Measurements from ENCODE around the gene SLC47A2. TPM values are rescaled to one million over a fixed set of nuclear protein-coding genes. Genes with fewer than 3 reads are reported as not detected.

SLC47A2 gene
- total and polyA plus RNA-seq, 9 donors = 0.13 to 0.53 (median 0.22) TPM; not detected in 1

GRCh38 chr17:19755821-19756510 lies 39.6 kb upstream of the SLC47A2 start:
- no peaks in the 10 kb centered on the region for H3K27me3 ChIP-seq (ENCODE audit: control insufficient read depth, insufficient read depth, low read length)
- WGBS (ENCODE audit: insufficient coverage) = 96% methylated on average over 6 of the region's 11 CpGs

GRCh38 chr17:19755392-19755791 lies 39.0 kb upstream of the SLC47A2 start:
- Histone ChIP-seq H3K4me1 (ENCODE audit: control insufficient read depth, insufficient read depth, low read length) (peaks cover 14% of the 10 kb centered on the region), H3K27ac (ENCODE audit: low read length) (no peak overlapping the region), H3K4me3 (ENCODE audit: low read length) (no peak overlapping the region), H3K9me3 (replicated peaks; ENCODE audit: control insufficient read depth, low read depth, low read length) (no peaks in the 10 kb centered on the region), H3K36me3 (ENCODE audit: control insufficient read depth, insufficient read depth, low read length) (no peaks in the 10 kb centered on the region), H3K27me3 (ENCODE audit: control insufficient read depth, insufficient read depth, low read length) (no peaks in the 10 kb centered on the region)
- DNase-seq = no peak
- WGBS (ENCODE audit: insufficient coverage) = 75% methylated on average over 6 of the region's 6 CpGs

More at GRCh38 chr17:19755821-19756510, 39.6 kb upstream of the SLC47A2 start:
- no peak for DNase-seq
- no peak overlapping the region for H3K4me3 ChIP-seq (ENCODE audit: low read length)
- H3K36me3 ChIP-seq (ENCODE audit: control insufficient read depth, insufficient read depth, low read length) = no peaks in the 10 kb centered on the region
- no peak overlapping the region for H3K27ac ChIP-seq (ENCODE audit: low read length)
- H3K4me1 ChIP-seq (ENCODE audit: control insufficient read depth, insufficient read depth, low read length) = peaks cover 16% of the 10 kb centered on the region
- no peaks in the 10 kb centered on the region for H3K9me3 ChIP-seq (replicated peaks; ENCODE audit: control insufficient read depth, low read depth, low read length)

GRCh38 chr17:19753661-19754463 lies 37.5 kb upstream of the SLC47A2 start:
- peaks cover 16% of the 10 kb centered on the region for H3K4me1 ChIP-seq (ENCODE audit: control insufficient read depth, insufficient read depth, low read length)
- 74% methylated on average over 6 of the region's 12 CpGs for WGBS (ENCODE audit: insufficient coverage)
- no peak for DNase-seq
- no peak overlapping the region for H3K4me3 ChIP-seq (ENCODE audit: low read length)
- no peaks in the 10 kb centered on the region for H3K36me3 ChIP-seq (ENCODE audit: control insufficient read depth, insufficient read depth, low read length)
- H3K9me3 ChIP-seq (replicated peaks; ENCODE audit: control insufficient read depth, low read depth, low read length) = no peaks in the 10 kb centered on the region
- peak overlapping the region; percentile 62 for H3K27ac ChIP-seq (ENCODE audit: low read length)
- no peaks in the 10 kb centered on the region for H3K27me3 ChIP-seq (ENCODE audit: control insufficient read depth, insufficient read depth, low read length)

GRCh38 chr17:19753051-19753509 lies 36.7 kb upstream of the SLC47A2 start:
- Histone ChIP-seq H3K27ac (ENCODE audit: low read length) (peak overlapping the region; percentile 6), H3K4me1 (ENCODE audit: control insufficient read depth, insufficient read depth, low read length) (peaks cover 23% of the 10 kb centered on the region), H3K4me3 (ENCODE audit: low read length) (no peak overlapping the region), H3K9me3 (replicated peaks; ENCODE audit: control insufficient read depth, low read depth, low read length) (no peaks in the 10 kb centered on the region), H3K27me3 (ENCODE audit: control insufficient read depth, insufficient read depth, low read length) (peaks cover 5% of the 10 kb centered on the region), H3K36me3 (ENCODE audit: control insufficient read depth, insufficient read depth, low read length) (no peaks in the 10 kb centered on the region)
- peak; percentile 75 for DNase-seq
- 79% methylated on average over 11 of the region's 12 CpGs for WGBS (ENCODE audit: insufficient coverage)

- H3K27ac ChIP-seq (ENCODE audit: low read length) = peak overlapping the region; percentile 6
- no peaks in the 10 kb centered on the region for H3K9me3 ChIP-seq (replicated peaks; ENCODE audit: control insufficient read depth, low read depth, low read length)
- DNase-seq = no peak
- no peaks in the 10 kb centered on the region for H3K36me3 ChIP-seq (ENCODE audit: control insufficient read depth, insufficient read depth, low read length)
- WGBS (ENCODE audit: insufficient coverage) = 86% methylated on average over 12 of the region's 15 CpGs
- no peak overlapping the region for H3K4me3 ChIP-seq (ENCODE audit: low read length)
- H3K27me3 ChIP-seq (ENCODE audit: control insufficient read depth, insufficient read depth, low read length) = peaks cover 8% of the 10 kb centered on the region
- H3K4me1 ChIP-seq (ENCODE audit: control insufficient read depth, insufficient read depth, low read length) = peaks cover 27% of the 10 kb centered on the region
These were observed 36.0 kb upstream of the SLC47A2 start for GRCh38 chr17:19752216-19753050.

GRCh38 chr17:19750835-19751234 lies 34.5 kb upstream of the SLC47A2 start:
- 90% methylated on average over 3 of the region's 3 CpGs for WGBS (ENCODE audit: insufficient coverage)
- Histone ChIP-seq H3K27me3 (ENCODE audit: control insufficient read depth, insufficient read depth, low read length) (peaks cover 8% of the 10 kb centered on the region), H3K27ac (ENCODE audit: low read length) (no peak overlapping the region), H3K4me1 (ENCODE audit: control insufficient read depth, insufficient read depth, low read length) (peaks cover 27% of the 10 kb centered on the region), H3K36me3 (ENCODE audit: control insufficient read depth, insufficient read depth, low read length) (no peaks in the 10 kb centered on the region), H3K4me3 (ENCODE audit: low read length) (no peak overlapping the region), H3K9me3 (replicated peaks; ENCODE audit: control insufficient read depth, low read depth, low read length) (no peaks in the 10 kb centered on the region)
- no peak for DNase-seq

- WGBS (ENCODE audit: insufficient coverage) = 92% methylated on average over 8 of the region's 9 CpGs
- Histone ChIP-seq H3K4me3 (ENCODE audit: low read length) (no peak overlapping the region), H3K27ac (ENCODE audit: low read length) (no peak overlapping the region), H3K4me1 (ENCODE audit: control insufficient read depth, insufficient read depth, low read length) (peaks cover 31% of the 10 kb centered on the region), H3K27me3 (ENCODE audit: control insufficient read depth, insufficient read depth, low read length) (peaks cover 10% of the 10 kb centered on the region), H3K36me3 (ENCODE audit: control insufficient read depth, insufficient read depth, low read length) (no peaks in the 10 kb centered on the region), H3K9me3 (replicated peaks; ENCODE audit: control insufficient read depth, low read depth, low read length) (no peaks in the 10 kb centered on the region)
- no peak for DNase-seq
These were observed 33.7 kb upstream of the SLC47A2 start for GRCh38 chr17:19750020-19750572.

- Histone ChIP-seq H3K4me1 (ENCODE audit: control insufficient read depth, insufficient read depth, low read length) (peaks cover 36% of the 10 kb centered on the region), H3K4me3 (ENCODE audit: low read length) (no peak overlapping the region), H3K27me3 (ENCODE audit: control insufficient read depth, insufficient read depth, low read length) (peaks cover 10% of the 10 kb centered on the region), H3K27ac (ENCODE audit: low read length) (peak overlapping the region; percentile 6), H3K9me3 (replicated peaks; ENCODE audit: control insufficient read depth, low read depth, low read length) (no peaks in the 10 kb centered on the region), H3K36me3 (ENCODE audit: control insufficient read depth, insufficient read depth, low read length) (no peaks in the 10 kb centered on the region)
- DNase-seq = no peak
- WGBS (ENCODE audit: insufficient coverage) = 41% methylated on average over 12 of the region's 13 CpGs
These were observed 32.4 kb upstream of the SLC47A2 start for GRCh38 chr17:19748807-19749193.

- no peak within 1 kb of the TSS for H3K4me3 ChIP-seq (ENCODE audit: low read length)
- peak; percentile 53 for DNase-seq
- no peaks in the 10 kb centered on the region for H3K9me3 ChIP-seq (replicated peaks; ENCODE audit: control insufficient read depth, low read depth, low read length)
- peaks cover 32% of the 10 kb centered on the region for H3K4me1 ChIP-seq (ENCODE audit: control insufficient read depth, insufficient read depth, low read length)
- peaks cover 10% of the 10 kb centered on the region for H3K27me3 ChIP-seq (ENCODE audit: control insufficient read depth, insufficient read depth, low read length)
- H3K27ac ChIP-seq (ENCODE audit: low read length) = peak within 1 kb of the TSS; percentile 6
- H3K36me3 ChIP-seq (ENCODE audit: control insufficient read depth, insufficient read depth, low read length) = no peaks in the 10 kb centered on the region
- 28% methylated on average over 16 of the region's 25 CpGs for WGBS (ENCODE audit: insufficient coverage)
These were observed 31.7 kb upstream of the SLC47A2 start, which contains the start of gene ALDH3A1 for GRCh38 chr17:19747829-19748806. Gene ALDH3A1, minus strand, starts transcription at chr17:19748298. Its CDS starts 3,169 bp downstream, at chr17:19745129.

All from muscle of leg (tissue), 11 donors.